ENCODE results near the gene LRRN4.

DNA sequence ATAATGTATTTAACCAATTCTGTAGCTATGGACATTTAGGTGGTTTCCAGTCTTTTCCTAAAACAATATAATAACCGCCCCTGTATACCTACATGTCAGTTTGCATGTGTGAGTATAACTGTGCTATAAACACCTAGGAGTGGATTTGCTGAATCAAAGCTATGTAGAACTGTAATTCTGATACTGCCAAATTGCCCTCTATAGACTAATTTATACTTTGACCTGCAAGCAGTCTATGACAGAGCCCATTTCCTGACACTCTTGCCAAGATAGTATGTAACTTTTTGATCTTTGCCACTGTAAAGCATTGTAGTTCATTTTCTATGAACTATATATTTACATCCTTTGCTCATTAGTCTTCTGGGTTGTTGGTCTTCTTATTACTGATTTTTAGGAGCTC lies 49.4 kb upstream of the LRRN4 start:
- TF ChIP-seq, protein P1, sequence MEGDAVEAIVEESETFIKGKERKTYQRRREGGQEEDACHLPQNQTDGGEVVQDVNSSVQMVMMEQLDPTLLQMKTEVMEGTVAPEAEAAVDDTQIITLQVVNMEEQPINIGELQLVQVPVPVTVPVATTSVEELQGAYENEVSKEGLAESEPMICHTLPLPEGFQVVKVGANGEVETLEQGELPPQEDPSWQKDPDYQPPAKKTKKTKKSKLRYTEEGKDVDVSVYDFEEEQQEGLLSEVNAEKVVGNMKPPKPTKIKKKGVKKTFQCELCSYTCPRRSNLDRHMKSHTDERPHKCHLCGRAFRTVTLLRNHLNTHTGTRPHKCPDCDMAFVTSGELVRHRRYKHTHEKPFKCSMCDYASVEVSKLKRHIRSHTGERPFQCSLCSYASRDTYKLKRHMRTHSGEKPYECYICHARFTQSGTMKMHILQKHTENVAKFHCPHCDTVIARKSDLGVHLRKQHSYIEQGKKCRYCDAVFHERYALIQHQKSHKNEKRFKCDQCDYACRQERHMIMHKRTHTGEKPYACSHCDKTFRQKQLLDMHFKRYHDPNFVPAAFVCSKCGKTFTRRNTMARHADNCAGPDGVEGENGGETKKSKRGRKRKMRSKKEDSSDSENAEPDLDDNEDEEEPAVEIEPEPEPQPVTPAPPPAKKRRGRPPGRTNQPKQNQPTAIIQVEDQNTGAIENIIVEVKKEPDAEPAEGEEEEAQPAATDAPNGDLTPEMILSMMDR (conservative IDR thresholded peaks at IDR 0.05; ENCODE audit: low read length): no peak
- TF ChIP-seq EZH2phosphoT487 (IDR thresholded peaks at IDR 0.05; ENCODE audit: borderline replicate concordance, low read depth, low read length): no peak
